Heart left ventricle (tissue), 16 donors: ENCODE measurements around the gene NPM3. TPM values are rescaled to one million over a fixed set of nuclear protein-coding genes. Genes with fewer than 3 reads are reported as not detected.

Source experiments
- ATAC-seq, 4 donors: fragments of 200-7000 bp; cut with Tn5 transposase; one replicate each; pipeline ENCODE4 v1.9.1; 2020 to 2022; ENCODE audit warnings: moderate library complexity in 4 of 4, mild to moderate bottlenecking in 3 of 4, moderate number of reproducible peaks in 1 of 4
- DNase-seq, 5 donors: peaks; one replicate each; pipeline ENCODE4 v3.0.0-alpha.2; 2020
- H3K27ac ChIP-seq, 12 donors: fragments of 200-600 bp; sonication (generic) in 4 of 12; one replicate each; pipeline versions ENCODE4 v1.5.0 to v1.8.0; 2016 to 2022; ENCODE audit warnings: mild to moderate bottlenecking in 2 of 12
- H3K27me3 ChIP-seq, 9 donors: fragments of 200-600 bp; sonication (generic) in 2 of 9; one replicate each; pipeline versions ENCODE4 v1.5.1 to v1.8.0; 2016 to 2022; ENCODE audit warnings: mild to moderate bottlenecking in 3 of 9
- H3K36me3 ChIP-seq, 9 donors: fragments of 200-600 bp; sonication (generic) in 2 of 9; one replicate each; pipeline versions ENCODE4 v1.5.0 to v1.8.0; 2018 to 2022; ENCODE audit warnings: mild to moderate bottlenecking in 2 of 9
- H3K4me1 ChIP-seq, 12 donors: fragments of 200-600 bp; sonication (generic) in 4 of 12; one replicate each; pipeline versions ENCODE4 v1.5.0 to v1.8.0; 2016 to 2022; ENCODE audit warnings: mild to moderate bottlenecking in 3 of 12
- H3K4me3 ChIP-seq, 12 donors: fragments of 200-600 bp; sonication (generic) in 4 of 12; one replicate each; pipeline versions ENCODE4 v1.5.0 to v1.8.0; 2017 to 2022; ENCODE audit warnings: mild to moderate bottlenecking in 9 of 12, moderate library complexity in 4 of 12
- H3K9me3 ChIP-seq, 12 donors: fragments of 200-600 bp; sonication (generic) in 4 of 12; one replicate each; pipeline versions ENCODE4 v1.5.0 to v1.8.0; 2016 to 2022; ENCODE audit warnings: mild to moderate bottlenecking in 1 of 12
- CTCF ChIP-seq, 12 donors: fragments of 200-600 bp; sonication (generic) in 4 of 12; IDR thresholded peaks; one replicate each; pipeline versions ENCODE4 v1.5.0 to v1.8.0; 2018 to 2022; ENCODE audit warnings: antibody characterized with exemption in 12 of 12, mild to moderate bottlenecking in 5 of 12
- POLR2A ChIP-seq, 2 donors: fragments of 450-650 bp; IDR thresholded peaks; one replicate each; pipeline ENCODE4 v1.6.1; 2017; ENCODE audit warnings: antibody characterized with exemption in 2 of 2, mild to moderate bottlenecking in 2 of 2, moderate library complexity in 2 of 2
- WGBS, 4 donors: extraction: QIAGEN DNeasy Blood & Tissue Kit in 2 of 4; methylation state at CpG; one replicate each; pipeline versions ENCODE4 v1.1.5 to v1.1.7; 2013 to 2018; 5-methylcytosine and 5-hydroxymethylcytosine counted together
- intact Hi-C, 10 donors: fragments of 100-400 bp; cut with DNase I; formaldehyde crosslinking; loops; one replicate each; pipeline versions ENCODE4 v1.11.1 to v1.14.2; 2022
- polyA plus RNA-seq, 2 donors: library from polyadenylated mRNA; stranded (reverse); fragments of 200-250 nt; gene quantifications; one replicate each; pipeline ENCODE4 v1.2.3, GENCODE V29; 2013
- total RNA-seq, 9 donors: library from RNA; depleted of rRNA in 2 of 9; stranded (reverse); fragments of >200 nt in 2 of 9; fragmentation: NEBNext Ultra II Directional in 3 of 9; extraction: Animal tissue kit (Norgen Biotek cat#: 25700) in 3 of 9; gene quantifications; one replicate each; pipeline versions ENCODE4 v1.1.0 to v1.2.4, GENCODE V29; 2016 to 2023
- donor health status: ischemic (EF 13 %, LVEDD 7.1; RV severe dilation, severe dysfunction).
- donor health status: healthy with polysubstance abuse.
- donor health status: DM: no; HTN: yes; CAD: no.
- donor health status: DM: no; HTN: no; CAD: no.
- donor health status: ischemic (EF 25% LVEDD 6.9; RV normal size, moderate dysfunction).
- donor health status: ischemic (EF 25% LVEDD 5.7; RV mildly dilated, moderate dysfunction).
- donor health status: healthy.
- donor health status: DM: yes; HTN: yes; CAD: no.
- donor health status: ischemic (EF 35%, LVEDD 5.7; RV mildly dilated, moderate dysfunction).
- donor health status: nonischemic (EF 11% LVEDD 7.7; RV severe dilation, severe dysfunction).
- donor health status: DM: yes; HTN: yes; CAD: no.
- donor health status: PGD.
- donor health status: ischemic (EF 29% LVEDD 5.4; RV normal size, mild dysfunction).
- donor health status: nonischemic (EF 23%, LVEDD 6.1; RV moderate dilation, normal function).

Gene NPM3
- total and polyA plus RNA-seq, 11 donors, result 5.9 to 24.9 (median 10.5) TPM

- ATAC-seq, result peak; percentile 93 to 96 (median 94)
- H3K27ac ChIP-seq, result peak within 1 kb of the TSS; percentile 90 to 99 (median 96)
- intact Hi-C loops, result loop anchor here in 1 of 10 donors (5.0 kb wide), 1 partner anchor 36 kb away; the partner anchor contains the start of gene NPM3
- WGBS, 4 donors, result 0% methylated on average over 34 to 47 of the region's 47 CpGs
- no peaks in the 10 kb centered on the region for H3K9me3 ChIP-seq
- peaks cover 0 to 3% (median under 1%) of the 10 kb centered on the region in 9 donors for H3K36me3 ChIP-seq
- H3K27me3 ChIP-seq, result no peaks in the 10 kb centered on the region
- peak within 1 kb of the TSS; percentile 70 to 100 (median 96) for H3K4me3 ChIP-seq
- peak; percentile 97 to 99 (median 99) for DNase-seq
- TF ChIP-seq CTCF (IDR thresholded peaks at IDR 0.05), result no peak
- TF ChIP-seq POLR2A (IDR thresholded peaks at IDR 0.05), result peak; percentile 88 to 96
- peaks cover 0 to 41% (median 25%) of the 10 kb centered on the region in 12 donors for H3K4me1 ChIP-seq
Measured at GRCh38 chr10:101818119-101818871, 35.0 kb upstream of the NPM3 start, which contains the start of gene OGA. TSS of gene OGA (minus strand) at chr10:101818444. CDS start at chr10:101818022, 422 bp downstream.

DNA sequence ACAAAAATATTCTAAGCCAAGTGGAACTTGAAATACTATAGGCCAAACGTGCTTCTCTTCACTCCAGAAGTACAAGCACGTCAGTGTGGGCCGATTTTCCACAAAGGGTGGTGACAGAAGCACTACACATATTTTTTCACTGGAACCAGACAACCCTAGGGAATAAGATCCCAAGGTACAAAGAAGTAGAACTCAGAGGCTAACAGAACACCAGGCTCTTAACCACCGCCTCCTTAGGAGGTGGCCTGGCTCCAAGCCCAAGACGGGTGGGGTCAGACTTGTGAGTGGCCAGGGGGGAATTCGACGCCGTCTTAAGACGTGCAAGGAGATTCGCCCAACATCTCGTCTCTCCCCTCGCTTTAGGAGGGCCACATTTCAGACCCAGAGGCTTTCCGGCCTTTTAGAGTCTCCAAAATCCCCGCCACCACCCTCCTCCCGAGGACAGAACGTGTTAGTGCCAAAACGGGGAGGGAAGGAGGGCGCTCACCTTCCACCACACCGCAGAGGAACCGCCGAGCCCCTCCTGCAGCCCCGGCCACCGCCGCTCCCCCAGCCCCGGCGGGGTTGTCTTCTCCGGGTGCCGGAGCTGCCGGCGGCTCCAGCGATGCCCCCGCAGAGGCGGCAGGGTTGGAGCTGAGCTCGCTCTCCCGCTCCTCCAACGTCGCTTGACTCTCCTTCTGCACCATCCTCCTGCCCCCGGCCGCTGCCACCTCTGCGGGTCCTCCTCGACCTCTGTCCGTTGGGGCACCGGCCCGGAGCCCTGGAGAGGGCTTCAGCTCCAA is 34.3 kb upstream of the NPM3 start:
- DNase-seq, result peak; percentile 88 to 95 (median 90)
- TF ChIP-seq CTCF (IDR thresholded peaks at IDR 0.05) (no peak), POLR2A (IDR thresholded peaks at IDR 0.05) (no peak)
- Histone ChIP-seq H3K9me3 (no peaks in the 10 kb centered on the region), H3K27ac (peak overlapping the region; percentile 90 to 99 (median 96)), H3K4me3 (peak overlapping the region; percentile 70 to 100 (median 96)), H3K36me3 (peaks cover 0 to 11% (median 8%) of the 10 kb centered on the region in 9 donors), H3K27me3 (no peaks in the 10 kb centered on the region), H3K4me1 (peaks cover 0 to 49% (median 32%) of the 10 kb centered on the region in 12 donors)
- 0 to 1% (median 0%) methylated on average over 27 to 44 of the region's 44 CpGs for WGBS, 4 donors
- intact Hi-C loops, result loop anchor here in 1 of 10 donors (5.0 kb wide), 1 partner anchor 35 kb away; the partner anchor contains the start of gene NPM3
- peak; percentile 26 to 54 (median 48) for ATAC-seq

DNA sequence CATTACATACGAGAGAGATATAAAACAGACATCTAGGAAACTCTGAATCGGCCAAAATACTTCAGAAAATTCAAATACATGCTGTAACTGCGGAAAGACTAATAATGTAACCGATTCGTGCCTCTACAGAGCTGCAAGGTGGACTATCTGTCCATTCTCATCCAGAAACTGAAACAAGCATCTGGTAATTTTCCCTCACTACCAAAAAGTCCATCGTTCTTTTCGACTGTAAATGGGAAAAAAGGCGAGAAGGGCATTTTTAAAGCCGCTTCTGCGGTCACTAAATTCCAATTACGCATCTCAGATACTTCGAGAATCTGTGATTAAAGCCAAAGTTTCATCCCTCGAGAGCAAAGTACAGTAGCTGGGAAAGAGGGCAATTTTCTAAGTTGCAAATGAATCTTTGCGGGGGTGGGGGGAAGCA is 33.7 kb upstream of the NPM3 start:
- intact Hi-C loops, result loop anchor here in 1 of 10 donors (5.0 kb wide), 1 partner anchor 35 kb away; the partner anchor contains the start of gene NPM3
- Histone ChIP-seq H3K4me1 (peaks cover 0 to 55% (median 37%) of the 10 kb centered on the region in 12 donors), H3K36me3 (peaks cover 0 to 17% (median 14%) of the 10 kb centered on the region in 9 donors), H3K27ac (peak overlapping the region; percentile 90 to 99 (median 96)), H3K4me3 (peak overlapping the region; percentile 70 to 100 (median 96)), H3K9me3 (no peaks in the 10 kb centered on the region), H3K27me3 (no peaks in the 10 kb centered on the region)
- TF ChIP-seq CTCF (IDR thresholded peaks at IDR 0.05), result no peak
- no peak for TF ChIP-seq POLR2A (IDR thresholded peaks at IDR 0.05)
- DNase-seq (no peak), ATAC-seq (no peak)
- 1% methylated on average over 14 of the region's 14 CpGs for WGBS, 4 donors
